ENCODE data around the gene PTPN2.

DNA sequence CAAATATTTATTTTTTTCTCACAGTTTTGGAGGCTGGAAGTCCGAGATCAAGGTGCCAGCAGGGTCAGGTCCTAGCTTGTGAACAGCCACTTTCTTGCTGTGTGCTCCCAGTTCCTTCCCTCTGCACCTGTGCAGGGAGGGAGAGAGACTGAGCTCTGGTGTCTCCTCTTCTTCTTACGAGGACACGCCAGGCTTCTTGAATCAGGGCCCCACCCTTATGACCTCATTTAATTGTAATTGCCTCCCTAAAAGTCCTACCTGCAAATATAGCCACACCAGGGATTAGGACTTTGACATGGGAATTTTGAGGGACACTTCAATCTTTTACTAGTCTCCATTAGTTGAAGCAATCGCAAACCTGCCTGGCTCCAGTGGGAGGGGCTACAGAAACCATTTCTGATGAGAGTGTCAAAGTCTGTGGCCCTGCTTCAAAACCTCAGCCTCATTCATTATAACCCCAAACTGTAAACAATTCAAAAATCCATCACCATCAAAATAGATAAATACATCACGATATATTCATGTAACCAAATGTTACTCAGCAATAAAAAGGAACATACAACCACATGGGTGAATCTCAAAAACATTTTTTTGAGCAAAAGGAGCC lies 45.5 kb upstream of the PTPN2 start:
- TF ChIP-seq HDAC2 (IDR thresholded peaks at IDR 0.05) (no peak), POLR2AphosphoS2 (conservative IDR thresholded peaks at IDR 0.05; ENCODE audit: low read length) (no peak), RAD21 (conservative IDR thresholded peaks at IDR 0.05 in 1 of 2, IDR thresholded peaks at IDR 0.05 in 1 of 2) (no peak), EP300 (IDR thresholded peaks at IDR 0.05) (no peak), POLR2A (IDR thresholded peaks at IDR 0.05; ENCODE audit: low read length) (no peak), ESRRA (IDR thresholded peaks at IDR 0.05; ENCODE audit: borderline replicate concordance, low read length) (no peak), TP53 (CRISPR knock-in tag; IDR thresholded peaks at IDR 0.05) (no peak)
- TF ChIP-seq, protein P1, sequence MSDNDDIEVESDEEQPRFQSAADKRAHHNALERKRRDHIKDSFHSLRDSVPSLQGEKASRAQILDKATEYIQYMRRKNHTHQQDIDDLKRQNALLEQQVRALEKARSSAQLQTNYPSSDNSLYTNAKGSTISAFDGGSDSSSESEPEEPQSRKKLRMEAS (IDR thresholded peaks at IDR 0.05): no peak
- TF ChIP-seq, protein P2, sequence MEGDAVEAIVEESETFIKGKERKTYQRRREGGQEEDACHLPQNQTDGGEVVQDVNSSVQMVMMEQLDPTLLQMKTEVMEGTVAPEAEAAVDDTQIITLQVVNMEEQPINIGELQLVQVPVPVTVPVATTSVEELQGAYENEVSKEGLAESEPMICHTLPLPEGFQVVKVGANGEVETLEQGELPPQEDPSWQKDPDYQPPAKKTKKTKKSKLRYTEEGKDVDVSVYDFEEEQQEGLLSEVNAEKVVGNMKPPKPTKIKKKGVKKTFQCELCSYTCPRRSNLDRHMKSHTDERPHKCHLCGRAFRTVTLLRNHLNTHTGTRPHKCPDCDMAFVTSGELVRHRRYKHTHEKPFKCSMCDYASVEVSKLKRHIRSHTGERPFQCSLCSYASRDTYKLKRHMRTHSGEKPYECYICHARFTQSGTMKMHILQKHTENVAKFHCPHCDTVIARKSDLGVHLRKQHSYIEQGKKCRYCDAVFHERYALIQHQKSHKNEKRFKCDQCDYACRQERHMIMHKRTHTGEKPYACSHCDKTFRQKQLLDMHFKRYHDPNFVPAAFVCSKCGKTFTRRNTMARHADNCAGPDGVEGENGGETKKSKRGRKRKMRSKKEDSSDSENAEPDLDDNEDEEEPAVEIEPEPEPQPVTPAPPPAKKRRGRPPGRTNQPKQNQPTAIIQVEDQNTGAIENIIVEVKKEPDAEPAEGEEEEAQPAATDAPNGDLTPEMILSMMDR (IDR thresholded peaks at IDR 0.05): no peak
- TF ChIP-seq, protein P3, sequence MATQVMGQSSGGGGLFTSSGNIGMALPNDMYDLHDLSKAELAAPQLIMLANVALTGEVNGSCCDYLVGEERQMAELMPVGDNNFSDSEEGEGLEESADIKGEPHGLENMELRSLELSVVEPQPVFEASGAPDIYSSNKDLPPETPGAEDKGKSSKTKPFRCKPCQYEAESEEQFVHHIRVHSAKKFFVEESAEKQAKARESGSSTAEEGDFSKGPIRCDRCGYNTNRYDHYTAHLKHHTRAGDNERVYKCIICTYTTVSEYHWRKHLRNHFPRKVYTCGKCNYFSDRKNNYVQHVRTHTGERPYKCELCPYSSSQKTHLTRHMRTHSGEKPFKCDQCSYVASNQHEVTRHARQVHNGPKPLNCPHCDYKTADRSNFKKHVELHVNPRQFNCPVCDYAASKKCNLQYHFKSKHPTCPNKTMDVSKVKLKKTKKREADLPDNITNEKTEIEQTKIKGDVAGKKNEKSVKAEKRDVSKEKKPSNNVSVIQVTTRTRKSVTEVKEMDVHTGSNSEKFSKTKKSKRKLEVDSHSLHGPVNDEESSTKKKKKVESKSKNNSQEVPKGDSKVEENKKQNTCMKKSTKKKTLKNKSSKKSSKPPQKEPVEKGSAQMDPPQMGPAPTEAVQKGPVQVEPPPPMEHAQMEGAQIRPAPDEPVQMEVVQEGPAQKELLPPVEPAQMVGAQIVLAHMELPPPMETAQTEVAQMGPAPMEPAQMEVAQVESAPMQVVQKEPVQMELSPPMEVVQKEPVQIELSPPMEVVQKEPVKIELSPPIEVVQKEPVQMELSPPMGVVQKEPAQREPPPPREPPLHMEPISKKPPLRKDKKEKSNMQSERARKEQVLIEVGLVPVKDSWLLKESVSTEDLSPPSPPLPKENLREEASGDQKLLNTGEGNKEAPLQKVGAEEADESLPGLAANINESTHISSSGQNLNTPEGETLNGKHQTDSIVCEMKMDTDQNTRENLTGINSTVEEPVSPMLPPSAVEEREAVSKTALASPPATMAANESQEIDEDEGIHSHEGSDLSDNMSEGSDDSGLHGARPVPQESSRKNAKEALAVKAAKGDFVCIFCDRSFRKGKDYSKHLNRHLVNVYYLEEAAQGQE (IDR thresholded peaks at IDR 0.05): no peak
